Coronary artery (tissue), 2 donors: ENCODE measurements around the gene PARD3.

Experiments
- DNase-seq: peaks from one replicate; pipeline ENCODE4 v3.0.0-alpha.2; 2017; ENCODE audit warnings: low spot score
- H3K27ac ChIP-seq, 2 donors: fragments of 200-600 bp; sonication (generic); one replicate each; pipeline ENCODE4 v1.5.1; 2016 to 2019
- H3K4me3 ChIP-seq: fragments of 200-600 bp; sonication (generic); 2 replicates; pipeline ENCODE4 v1.5.1; 2016; ENCODE audit warnings: mild to moderate bottlenecking, moderate library complexity
- CTCF ChIP-seq: fragments of 200-600 bp; sonication (generic); IDR thresholded peaks from one replicate; pipeline ENCODE4 v1.5.1; 2019; ENCODE audit warnings: antibody characterized with exemption

PARD3 gene

GRCh38 chr10:34240039-34240438, 575.1 kb downstream of the PARD3 start:
- TF ChIP-seq CTCF: no peak
- Histone ChIP-seq H3K4me3 (no peak overlapping the region), H3K27ac (no peak overlapping the region)
- no peak for DNase-seq

- no peak for DNase-seq
- no peak for TF ChIP-seq CTCF
These were observed 577.1 kb downstream of the PARD3 start for GRCh38 chr10:34237898-34238455.

GRCh38 chr10:34236931-34237330, 578.2 kb downstream of the PARD3 start:
- Histone ChIP-seq H3K4me3 (no peak overlapping the region), H3K27ac (no peak overlapping the region)
- no peak for DNase-seq
- no peak for TF ChIP-seq CTCF

More at GRCh38 chr10:34237898-34238455, 577.1 kb downstream of the PARD3 start:
- Histone ChIP-seq H3K27ac (no peak overlapping the region), H3K4me3 (no peak overlapping the region)

- TF ChIP-seq CTCF: no peak
- Histone ChIP-seq H3K4me3 (no peak overlapping the region), H3K27ac (no peak overlapping the region)
These were observed 579.8 kb downstream of the PARD3 start for GRCh38 chr10:34235164-34235832.

GRCh38 chr10:34232481-34232880, 582.6 kb downstream of the PARD3 start:
- Histone ChIP-seq H3K27ac (no peak overlapping the region), H3K4me3 (no peak overlapping the region)
- no peak for DNase-seq
- TF ChIP-seq CTCF: no peak

More at GRCh38 chr10:34235164-34235832, 579.8 kb downstream of the PARD3 start:
- no peak for DNase-seq

GRCh38 chr10:34231441-34232180, 583.5 kb downstream of the PARD3 start:
- Histone ChIP-seq H3K4me3 (no peak overlapping the region), H3K27ac (no peak overlapping the region)
- DNase-seq: no peak
- TF ChIP-seq CTCF: no peak

GRCh38 chr10:34229917-34230316, 585.2 kb downstream of the PARD3 start:
- no peak overlapping the region for H3K4me3 ChIP-seq
- no peak overlapping the region for H3K27ac ChIP-seq
- no peak for DNase-seq
- no peak for TF ChIP-seq CTCF
